Right lung (tissue), 10 donors: Measurements from ENCODE around the gene FGD5. TPM values are rescaled to one million over a fixed set of nuclear protein-coding genes. Genes with fewer than 3 reads are reported as not detected.

Experiments
- DNase-seq, 2 donors: peaks; one replicate each; pipeline ENCODE4 v3.0.0-alpha.2; 2013
- long read RNA-seq, 8 donors: transcript quantifications; one replicate each; lab custom pipeline, GENCODE V29; 2026
- polyA plus RNA-seq, 5 donors: library from polyadenylated mRNA; unstranded; fragments of 120-200 nt; gene quantifications; one replicate each; pipeline versions ENCODE4 v1.2.1 to v1.2.3, GENCODE V29; 2013; ENCODE audit warnings: inconsistent platforms in 1 of 5, low replicate concordance in 1 of 5; ENCODE audit not compliant: insufficient read length in 5 of 5, insufficient read depth in 1 of 5

FGD5 gene
- 10 to 100 TPM; 30.3 to 44.7 (median 37.8) TPM for polyA plus RNA-seq
- long read RNA-seq, donor 1, full-length matches to known transcripts: 17 of 480 reads
- long read RNA-seq, donor 1, partial matches to known transcripts: 463 of 480 reads
- long read RNA-seq, donor 1, other reads (novel, unspliced or antisense): 0 of 480 reads
- long read RNA-seq, donor 2, partial matches to known transcripts: 0 of 6 reads
- long read RNA-seq, donor 2, other reads (novel, unspliced or antisense): 0 of 6 reads
- long read RNA-seq, donor 3, full-length matches to known transcripts: 11 of 26 reads
- long read RNA-seq, donor 3, partial matches to known transcripts: 15 of 26 reads
- long read RNA-seq, donor 3, other reads (novel, unspliced or antisense): 0 of 26 reads
- long read RNA-seq, donor 4, full-length matches to known transcripts: 8 of 8 reads
- long read RNA-seq, donor 4, partial matches to known transcripts: 0 of 8 reads
- long read RNA-seq, donor 4, other reads (novel, unspliced or antisense): 0 of 8 reads
- long read RNA-seq, donor 5, full-length matches to known transcripts: 11 of 11 reads
- long read RNA-seq, donor 5, partial matches to known transcripts: 0 of 11 reads
- long read RNA-seq, donor 5, other reads (novel, unspliced or antisense): 0 of 11 reads
- long read RNA-seq, donor 6, full-length matches to known transcripts: 6 of 60 reads
- long read RNA-seq, donor 6, partial matches to known transcripts: 19 of 60 reads
- long read RNA-seq, donor 6, other reads (novel, unspliced or antisense): 35 of 60 reads
- long read RNA-seq, donor 7, full-length matches to known transcripts: 9 of 9 reads
- long read RNA-seq, donor 7, partial matches to known transcripts: 0 of 9 reads
- long read RNA-seq, donor 7, other reads (novel, unspliced or antisense): 0 of 9 reads
- long read RNA-seq, donor 8, full-length matches to known transcripts: 5 of 5 reads
- long read RNA-seq, donor 8, partial matches to known transcripts: 0 of 5 reads
- long read RNA-seq, donor 8, other reads (novel, unspliced or antisense): 0 of 5 reads

GRCh38 chr3:14818804-14819500 lies at the start of gene FGD5:
FGD5 (plus strand) TSS chr3:14818962; CDS start chr3:14819072, 110 bp downstream.
- DNase-seq: no peak

GRCh38 chr3:14769544-14770325 lies 49.0 kb upstream of the FGD5 start:
- no peak for DNase-seq

- no peak for DNase-seq
Measured at GRCh38 chr3:14770591-14770990, 48.2 kb upstream of the FGD5 start.

GRCh38 chr3:14771593-14772497 lies 46.9 kb upstream of the FGD5 start:
- DNase-seq: no peak

GRCh38 chr3:14772533-14773138 lies 46.1 kb upstream of the FGD5 start:
- DNase-seq: no peak

- DNase-seq: no peak
Measured at GRCh38 chr3:14773281-14773680, 45.5 kb upstream of the FGD5 start.

GRCh38 chr3:14773691-14774128 lies 45.1 kb upstream of the FGD5 start:
- no peak for DNase-seq

- DNase-seq: no peak
Measured at GRCh38 chr3:14774431-14774830, 44.3 kb upstream of the FGD5 start.

GRCh38 chr3:14775011-14775410 lies 43.8 kb upstream of the FGD5 start:
- no peak for DNase-seq

GRCh38 chr3:14775563-14775962 lies 43.2 kb upstream of the FGD5 start:
- DNase-seq: no peak

- no peak for DNase-seq
Measured at GRCh38 chr3:14779069-14779685, 39.6 kb upstream of the FGD5 start.

- DNase-seq: no peak
Measured at GRCh38 chr3:14780927-14781507, 37.7 kb upstream of the FGD5 start.

GRCh38 chr3:14783480-14784086 lies 35.2 kb upstream of the FGD5 start:
- no peak for DNase-seq

GRCh38 chr3:14784087-14784681 lies 34.6 kb upstream of the FGD5 start:
- peak in 1 of 2 donors; percentile 25 for DNase-seq

- no peak for DNase-seq
Measured at GRCh38 chr3:14785207-14786155, 33.3 kb upstream of the FGD5 start.

GRCh38 chr3:14786369-14786768 lies 32.4 kb upstream of the FGD5 start:
- DNase-seq: no peak
